ENCODE data around the gene DGKI.
A peak's percentile ranks its signal among the peaks of the same experiment; 100 is the strongest.

DGKI gene

DNA sequence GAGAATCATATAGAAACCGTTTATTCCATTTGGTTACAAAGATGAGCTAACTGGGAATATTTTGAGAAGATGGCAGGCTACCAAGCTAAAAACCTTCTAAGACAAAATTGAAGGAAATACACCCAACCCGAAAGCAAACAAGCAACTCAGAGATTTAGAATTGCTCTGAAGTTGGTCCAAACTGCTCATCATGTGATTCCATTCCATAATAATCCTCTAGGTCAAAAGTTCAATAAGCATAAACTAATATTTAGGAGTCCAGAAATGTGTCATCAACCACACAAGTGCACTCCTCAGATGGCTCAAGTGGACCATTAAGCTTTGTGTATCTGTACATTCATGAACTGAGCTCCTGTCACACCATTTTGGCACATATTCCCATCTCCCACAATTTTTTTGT, 28.7 kb downstream of the DGKI start:
- in situ Hi-C loops (cut with HindIII; ENCODE audit: low sequenced_read_pairs) = no loop called here
- TF ChIP-seq, protein P1, sequence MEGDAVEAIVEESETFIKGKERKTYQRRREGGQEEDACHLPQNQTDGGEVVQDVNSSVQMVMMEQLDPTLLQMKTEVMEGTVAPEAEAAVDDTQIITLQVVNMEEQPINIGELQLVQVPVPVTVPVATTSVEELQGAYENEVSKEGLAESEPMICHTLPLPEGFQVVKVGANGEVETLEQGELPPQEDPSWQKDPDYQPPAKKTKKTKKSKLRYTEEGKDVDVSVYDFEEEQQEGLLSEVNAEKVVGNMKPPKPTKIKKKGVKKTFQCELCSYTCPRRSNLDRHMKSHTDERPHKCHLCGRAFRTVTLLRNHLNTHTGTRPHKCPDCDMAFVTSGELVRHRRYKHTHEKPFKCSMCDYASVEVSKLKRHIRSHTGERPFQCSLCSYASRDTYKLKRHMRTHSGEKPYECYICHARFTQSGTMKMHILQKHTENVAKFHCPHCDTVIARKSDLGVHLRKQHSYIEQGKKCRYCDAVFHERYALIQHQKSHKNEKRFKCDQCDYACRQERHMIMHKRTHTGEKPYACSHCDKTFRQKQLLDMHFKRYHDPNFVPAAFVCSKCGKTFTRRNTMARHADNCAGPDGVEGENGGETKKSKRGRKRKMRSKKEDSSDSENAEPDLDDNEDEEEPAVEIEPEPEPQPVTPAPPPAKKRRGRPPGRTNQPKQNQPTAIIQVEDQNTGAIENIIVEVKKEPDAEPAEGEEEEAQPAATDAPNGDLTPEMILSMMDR (IDR thresholded peaks at IDR 0.05; ENCODE audit: low read depth, low read length) = no peak
- no peak for DNase-seq (ENCODE audit: low read depth, low spot score)
- no peak overlapping the region for H3K4me3 ChIP-seq (ENCODE audit: low read depth, low read length)

GRCh38 chr7:137816696-137817320, 30.0 kb downstream of the DGKI start:
- TF ChIP-seq, protein P1 (IDR thresholded peaks at IDR 0.05; ENCODE audit: low read depth, low read length) = peak; percentile 41
- no peak for DNase-seq (ENCODE audit: low read depth, low spot score)
- no peak overlapping the region for H3K4me3 ChIP-seq (ENCODE audit: low read depth, low read length)
- in situ Hi-C loops (cut with HindIII; ENCODE audit: low sequenced_read_pairs) = no loop called here

DNA sequence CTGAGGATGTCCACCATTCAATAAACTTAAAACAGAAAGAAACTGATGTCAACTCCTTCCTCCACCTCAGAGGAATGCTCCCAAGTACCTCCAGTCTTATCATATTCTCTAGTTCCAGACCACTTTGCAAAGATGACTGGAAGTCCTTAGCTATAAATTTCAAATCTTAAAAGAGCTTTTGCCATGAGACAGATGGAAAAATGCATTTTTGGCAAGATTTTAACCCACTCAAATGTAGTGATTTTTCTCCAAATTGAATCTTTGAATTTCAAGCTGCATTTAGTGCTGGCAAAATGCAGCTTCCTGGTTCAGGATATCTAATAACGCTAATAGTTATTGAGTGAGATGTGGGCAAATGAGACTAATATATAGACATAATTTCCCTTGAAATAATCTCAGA, 33.2 kb downstream of the DGKI start:
- no peak overlapping the region for H3K4me3 ChIP-seq (ENCODE audit: low read depth, low read length)

GRCh38 chr7:137810248-137810647, 36.5 kb downstream of the DGKI start:
- H3K4me3 ChIP-seq (ENCODE audit: low read depth, low read length) = no peak overlapping the region
- in situ Hi-C loops (cut with HindIII; ENCODE audit: low sequenced_read_pairs) = no loop called here
- TF ChIP-seq, protein P1 (IDR thresholded peaks at IDR 0.05; ENCODE audit: low read depth, low read length) = no peak
- no peak for DNase-seq (ENCODE audit: low read depth, low spot score)

More for the DNA sequence above, 33.2 kb downstream of the DGKI start:
- TF ChIP-seq, protein P1 (IDR thresholded peaks at IDR 0.05; ENCODE audit: low read depth, low read length) = no peak
- in situ Hi-C loops (cut with HindIII; ENCODE audit: low sequenced_read_pairs) = no loop called here
- DNase-seq (ENCODE audit: low read depth, low spot score) = no peak

GRCh38 chr7:137804836-137805235, 41.9 kb downstream of the DGKI start:
- TF ChIP-seq, protein P1 (IDR thresholded peaks at IDR 0.05; ENCODE audit: low read depth, low read length) = no peak
- H3K4me3 ChIP-seq (ENCODE audit: low read depth, low read length) = no peak overlapping the region
- in situ Hi-C loops (cut with HindIII; ENCODE audit: low sequenced_read_pairs) = no loop called here
- DNase-seq (ENCODE audit: low read depth, low spot score) = peak; percentile 17

- no peak overlapping the region for H3K4me3 ChIP-seq (ENCODE audit: low read depth, low read length)
- in situ Hi-C loops (cut with HindIII; ENCODE audit: low sequenced_read_pairs) = no loop called here
- DNase-seq (ENCODE audit: low read depth, low spot score) = no peak
- TF ChIP-seq, protein P1 (IDR thresholded peaks at IDR 0.05; ENCODE audit: low read depth, low read length) = no peak
These were observed 45.3 kb downstream of the DGKI start for GRCh38 chr7:137801491-137801890.

All from astrocyte of the spinal cord (primary cell).